Common myeloid progenitor, CD34-positive (primary cell): ENCODE results near the gene CDK2AP2.

Experiments
- CTCF ChIA-PET: fragments of 350-600 bp; sonication (Branson Sonifier 250); formaldehyde crosslinking; loops from one replicate; lab custom pipeline; 2021; ENCODE audit warnings: antibody characterized with exemption; lab: Charles Lee
- POLR2A ChIA-PET: fragments of 350-600 bp; sonication (Branson Sonifier 250); formaldehyde crosslinking; loops from one replicate; lab custom pipeline; 2021; ENCODE audit warnings: antibody characterized with exemption; lab: Charles Lee
- DNase-seq, 3 donors: peaks; one replicate each; pipeline versions ENCODE4 v3.0.0 to v3.0.0-alpha.2; 2013
- H3K27ac ChIP-seq, 2 experiments: 1 replicate in 1 of 2; 2 replicates in 1 of 2; pipeline ENCODE4 v1.7.0; 2013; ENCODE audit warnings: inconsistent platforms in 2 of 2, low read length in 2 of 2, mild to moderate bottlenecking in 2 of 2, low read depth in 1 of 2, moderate library complexity in 1 of 2; ENCODE audit not compliant: severe bottlenecking in 2 of 2, insufficient read depth in 1 of 2, poor library complexity in 1 of 2
- H3K27me3 ChIP-seq, 5 experiments: replicated peaks in 2 of 5; 1 replicate in 3 of 5; 2 replicates in 2 of 5; pipeline versions ENCODE4 v1.6.1 to v1.7.0; 2013; ENCODE audit warnings: low read length in 4 of 5, mild to moderate bottlenecking in 2 of 5, moderate library complexity in 2 of 5, inconsistent platforms in 1 of 5; ENCODE audit not compliant: insufficient read depth in 5 of 5, control insufficient read depth in 4 of 5
- H3K36me3 ChIP-seq, 4 experiments: 1 replicate in 2 of 4; 2 replicates in 2 of 4; pipeline versions ENCODE4 v1.6.1 to v1.7.0; 2013; ENCODE audit warnings: low read length in 3 of 4, control low read depth in 1 of 4, mild to moderate bottlenecking in 1 of 4; ENCODE audit not compliant: control insufficient read depth in 4 of 4, insufficient read depth in 4 of 4
- H3K4me1 ChIP-seq, 4 experiments: 1 replicate in 3 of 4; 2 replicates in 1 of 4; pipeline versions ENCODE4 v1.6.1 to v1.7.1; 2013; ENCODE audit warnings: low read length in 3 of 4, mild to moderate bottlenecking in 3 of 4, control low read depth in 1 of 4, inconsistent platforms in 1 of 4, moderate library complexity in 1 of 4; ENCODE audit not compliant: control insufficient read depth in 4 of 4, insufficient read depth in 4 of 4; ENCODE audit errors: control extremely low read depth in 1 of 4
- H3K4me3 ChIP-seq, 7 experiments: 1 replicate in 4 of 7; 2 replicates in 3 of 7; pipeline versions ENCODE4 v1.5.1 to v1.7.0; 2013; ENCODE audit warnings: mild to moderate bottlenecking in 7 of 7, low read length in 6 of 7, moderate library complexity in 6 of 7, inconsistent platforms in 2 of 7, low read depth in 2 of 7, control low read depth in 1 of 7; ENCODE audit not compliant: insufficient read depth in 4 of 7, control insufficient read depth in 1 of 7; ENCODE audit errors: extremely low read depth in 1 of 7
- H3K9me3 ChIP-seq, 5 experiments: 1 replicate in 4 of 5; 2 replicates in 1 of 5; pipeline versions ENCODE4 v1.6.1 to v1.7.1; 2013; ENCODE audit warnings: low read length in 4 of 5, mild to moderate bottlenecking in 2 of 5, inconsistent platforms in 1 of 5, low read depth in 1 of 5, moderate library complexity in 1 of 5; ENCODE audit not compliant: control insufficient read depth in 4 of 5, insufficient read depth in 2 of 5; ENCODE audit errors: control extremely low read depth in 1 of 5
- WGBS: methylation state at CpG from one replicate; pipeline ENCODE4 v1.1.5; 2013; ENCODE audit not compliant: insufficient coverage; 5-methylcytosine and 5-hydroxymethylcytosine counted together

The CDK2AP2 gene

GRCh38 chr11:67524480-67524808 lies 16.5 kb upstream of the CDK2AP2 start:
- Histone ChIP-seq H3K4me1 (peaks cover 0 to 2% (median under 1%) of the 10 kb centered on the region in 4 experiments), H3K27ac (no peak overlapping the region), H3K4me3 (no peak overlapping the region), H3K27me3 (no peaks in the 10 kb centered on the region), H3K36me3 (no peaks in the 10 kb centered on the region), H3K9me3 (no peaks in the 10 kb centered on the region)
- CTCF ChIA-PET, result no interaction called here
- no peak for DNase-seq
- WGBS, result 95% methylated on average over 9 of the region's 9 CpGs
- POLR2A ChIA-PET, result no interaction called here

GRCh38 chr11:67523556-67524479 lies 15.9 kb upstream of the CDK2AP2 start:
- no peaks in the 10 kb centered on the region for H3K27me3 ChIP-seq
- no peaks in the 10 kb centered on the region for H3K36me3 ChIP-seq
- CTCF ChIA-PET, result no interaction called here
- H3K27ac ChIP-seq, result no peak overlapping the region
- POLR2A ChIA-PET, result no interaction called here
- DNase-seq, result no peak
- H3K4me1 ChIP-seq, result no peaks in the 10 kb centered on the region
- WGBS, result 95% methylated on average over 22 of the region's 25 CpGs
- no peaks in the 10 kb centered on the region for H3K9me3 ChIP-seq
- H3K4me3 ChIP-seq, result no peak overlapping the region

- Histone ChIP-seq H3K27me3 (no peaks in the 10 kb centered on the region), H3K9me3 (no peaks in the 10 kb centered on the region), H3K4me3 (no peak within 1 kb of the TSS), H3K36me3 (no peaks in the 10 kb centered on the region), H3K4me1 (no peaks in the 10 kb centered on the region), H3K27ac (no peak within 1 kb of the TSS)
- CTCF ChIA-PET, result no interaction called here
- DNase-seq, result no peak
- WGBS, result 93% methylated on average over 14 of the region's 23 CpGs
- POLR2A ChIA-PET, result interaction anchor here (1.0 kb wide), 1 partner anchor 19 kb away, joined by 3 read pairs; no protein-coding TSS in a partner anchor
Measured at GRCh38 chr11:67522844-67523555, 15.0 kb upstream of the CDK2AP2 start, which contains the start of gene CABP2. TSS of gene CABP2 (minus strand) at chr11:67523446. CDS start at chr11:67523326, 120 bp downstream.

GRCh38 chr11:67522338-67522737 lies 14.4 kb upstream of the CDK2AP2 start:
- Histone ChIP-seq H3K27me3 (no peaks in the 10 kb centered on the region), H3K4me1 (no peaks in the 10 kb centered on the region), H3K36me3 (no peaks in the 10 kb centered on the region), H3K27ac (no peak overlapping the region), H3K9me3 (no peaks in the 10 kb centered on the region), H3K4me3 (no peak overlapping the region)
- no peak for DNase-seq
- 100% methylated on average over 11 of the region's 15 CpGs for WGBS
- ChIA-PET POLR2A (interaction anchor here (1.0 kb wide), 1 partner anchor 20 kb away, joined by 3 read pairs; no protein-coding TSS in a partner anchor), CTCF (no interaction called here)

GRCh38 chr11:67521924-67522323 lies 14.0 kb upstream of the CDK2AP2 start:
- Histone ChIP-seq H3K9me3 (no peaks in the 10 kb centered on the region), H3K36me3 (no peaks in the 10 kb centered on the region), H3K27ac (no peak overlapping the region), H3K4me3 (no peak overlapping the region), H3K4me1 (no peaks in the 10 kb centered on the region), H3K27me3 (no peaks in the 10 kb centered on the region)
- DNase-seq, result no peak
- 88% methylated on average over 7 of the region's 10 CpGs for WGBS
- ChIA-PET POLR2A (no interaction called here), CTCF (no interaction called here)

- H3K4me1 ChIP-seq, result no peaks in the 10 kb centered on the region
- no peaks in the 10 kb centered on the region for H3K9me3 ChIP-seq
- no peak overlapping the region for H3K27ac ChIP-seq
- ChIA-PET CTCF (interaction anchor here (1.2 kb wide), 1 partner anchor 9 kb away, joined by 3 read pairs; no protein-coding TSS in a partner anchor), POLR2A (interaction anchor here (1.1 kb wide), 1 partner anchor 85 kb away, joined by 3 read pairs; no protein-coding TSS in a partner anchor)
- H3K36me3 ChIP-seq, result no peaks in the 10 kb centered on the region
- H3K27me3 ChIP-seq, result peaks cover 0 to 3% (median 0%) of the 10 kb centered on the region in 5 experiments
- DNase-seq, result no peak
- 90% methylated on average over 16 of the region's 16 CpGs for WGBS
- no peak overlapping the region for H3K4me3 ChIP-seq
Measured at GRCh38 chr11:67520856-67521824, 13.2 kb upstream of the CDK2AP2 start.
